MG63 (cell line): ENCODE data around the gene POR. TPM values are rescaled to one million over a fixed set of nuclear protein-coding genes. Genes with fewer than 3 reads are reported as not detected.
"Not testable (repeated sequence)": the region's sequence is repeated elsewhere in the genome, so short reads cannot be mapped to it uniquely, and the experiment has no call there.

Experiments
- DNase-seq: peaks from one replicate; pipeline ENCODE4 v3.0.0-alpha.2; 2020
- H3K27me3 ChIP-seq: fragments of 250-450 bp; sonication (Bioruptor Pico); 2 replicates; pipeline ENCODE4 v1.5.1; 2020; ENCODE audit warnings: mild to moderate bottlenecking, moderate library complexity
- H3K36me3 ChIP-seq: fragments of 250-450 bp; sonication (Bioruptor Pico); 2 replicates; pipeline ENCODE4 v1.5.1; 2020; ENCODE audit warnings: mild to moderate bottlenecking, moderate library complexity
- H3K4me3 ChIP-seq: fragments of 250-450 bp; sonication (Bioruptor Pico); 2 replicates; pipeline ENCODE4 v1.5.1; 2020; ENCODE audit warnings: mild to moderate bottlenecking, moderate library complexity
- H3K9me3 ChIP-seq: fragments of 250-450 bp; sonication (Bioruptor Pico); 2 replicates; pipeline ENCODE4 v1.5.1; 2020; ENCODE audit warnings: mild to moderate bottlenecking, moderate library complexity
- total RNA-seq: library from RNA; depleted of rRNA; stranded (reverse); fragments of >200 nt; shearing (Covaris generic); gene quantifications from 2 replicates; pipeline ENCODE4 v1.2.3, GENCODE V29; 2014; ENCODE audit warnings: low replicate concordance; rRNA removed

POR gene
- total RNA-seq, 1 experiment from 2014 or later = 23.3 TPM

- H3K9me3 ChIP-seq, DNase-seq, H3K36me3 ChIP-seq, H3K27me3 ChIP-seq, H3K4me3 ChIP-seq: not testable (repeated sequence)
These were observed 90.0 kb downstream of the POR start for GRCh38 chr7:76005004-76005403.

GRCh38 chr7:76008156-76008687 lies 93.3 kb downstream of the POR start:
- Histone ChIP-seq H3K4me3 (no peak overlapping the region), H3K9me3 (no peaks in the 10 kb centered on the region), H3K27me3 (no peaks in the 10 kb centered on the region), H3K36me3 (no peaks in the 10 kb centered on the region)
- DNase-seq = no peak

DNA sequence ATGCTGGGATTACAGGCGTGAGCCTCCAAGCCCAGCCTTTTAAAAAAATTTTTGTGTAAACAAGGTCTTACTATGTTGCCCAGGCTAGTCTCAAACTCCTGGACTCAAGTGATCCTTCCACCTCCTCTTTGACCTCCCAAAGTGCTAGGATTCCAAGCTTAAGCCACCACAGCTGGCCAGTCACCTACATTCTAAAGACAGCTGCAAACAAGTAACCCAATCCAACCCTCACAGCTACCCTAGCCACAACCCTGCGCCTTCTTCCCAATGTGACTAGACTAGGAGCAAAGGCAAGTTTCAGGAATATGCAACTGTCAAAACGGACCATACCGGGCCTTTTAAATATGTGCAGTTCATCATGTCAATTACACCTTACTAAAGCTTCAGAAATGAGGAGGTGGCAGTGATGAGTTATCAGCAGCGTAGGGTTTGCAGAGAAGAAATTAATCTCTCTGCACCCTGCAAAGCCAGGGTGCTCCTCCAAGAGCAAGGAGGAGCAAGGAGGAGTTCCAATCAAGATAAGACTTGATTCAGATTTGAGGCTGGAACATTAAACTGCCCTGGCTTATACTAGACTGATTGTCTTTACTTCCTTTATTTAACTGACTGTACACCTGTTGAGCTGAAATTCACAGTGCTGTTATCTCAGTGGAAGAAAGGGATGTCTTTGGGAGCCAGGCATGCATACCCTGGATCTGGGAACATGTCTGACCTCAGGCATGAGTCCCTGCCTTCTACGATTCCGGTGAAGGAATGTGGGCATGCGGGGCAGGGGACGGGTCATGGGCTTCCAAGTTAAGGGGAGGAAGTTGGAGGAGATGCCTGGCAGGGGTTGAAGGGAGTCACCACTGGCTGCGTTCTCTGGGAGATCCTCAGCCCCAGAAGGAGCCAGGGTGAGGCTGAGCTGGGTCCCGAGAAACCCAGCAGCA lies 95.0 kb downstream of the POR start:
- no peak overlapping the region for H3K4me3 ChIP-seq
- no peaks in the 10 kb centered on the region for H3K36me3 ChIP-seq
- no peaks in the 10 kb centered on the region for H3K27me3 ChIP-seq
- DNase-seq = no peak
- H3K9me3 ChIP-seq = no peaks in the 10 kb centered on the region

DNA sequence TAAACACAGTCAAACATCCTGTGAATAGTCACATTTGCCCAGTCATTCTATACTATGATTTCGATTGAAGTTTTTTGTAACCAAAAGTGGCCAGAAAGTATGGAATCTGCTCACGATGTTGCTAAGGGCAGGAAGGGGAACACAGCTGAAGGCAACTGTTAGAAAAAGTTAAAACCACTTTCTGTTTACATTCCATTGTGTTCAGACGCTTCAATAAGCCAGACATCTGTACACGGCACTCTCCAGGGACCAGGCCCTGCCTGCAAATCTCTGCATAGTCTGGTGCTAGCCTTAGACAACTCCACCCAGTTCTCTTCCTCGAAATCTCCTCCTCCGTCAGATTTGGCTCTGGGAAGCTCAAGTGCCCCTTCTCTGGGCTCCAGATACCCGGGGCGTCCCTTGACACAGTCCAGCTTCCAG lies 96.5 kb downstream of the POR start:
- H3K27me3 ChIP-seq = no peaks in the 10 kb centered on the region
- peak; percentile 24 for DNase-seq
- H3K9me3 ChIP-seq = no peaks in the 10 kb centered on the region

GRCh38 chr7:76016191-76016947 lies 101.4 kb downstream of the POR start:
- peaks cover 2% of the 10 kb centered on the region for H3K36me3 ChIP-seq
- no peaks in the 10 kb centered on the region for H3K9me3 ChIP-seq
- DNase-seq = no peak
- H3K27me3 ChIP-seq = no peaks in the 10 kb centered on the region
- H3K4me3 ChIP-seq = no peak overlapping the region

More for the DNA sequence above, 96.5 kb downstream of the POR start:
- Histone ChIP-seq H3K36me3 (no peaks in the 10 kb centered on the region), H3K4me3 (no peak overlapping the region)

DNA sequence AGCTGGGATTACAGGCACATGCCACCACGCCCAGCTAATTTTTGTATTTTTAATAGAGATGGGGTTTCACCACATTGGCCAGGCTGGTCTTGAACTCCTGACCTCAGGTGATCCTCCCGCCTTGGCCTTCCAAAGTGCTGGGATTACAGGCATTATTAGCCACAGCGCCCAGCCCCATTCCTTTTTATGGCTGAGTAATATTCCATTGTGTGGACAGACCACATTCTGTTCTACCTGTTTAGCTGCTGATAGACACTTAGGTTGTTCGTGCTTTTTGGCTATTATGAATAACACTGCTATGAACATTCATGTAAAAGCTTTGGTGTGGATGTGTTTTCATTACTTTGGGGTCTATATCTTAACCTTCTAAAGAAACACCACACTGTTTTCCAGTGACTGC lies 103.6 kb downstream of the POR start:
- H3K36me3 ChIP-seq, H3K27me3 ChIP-seq, H3K4me3 ChIP-seq, H3K9me3 ChIP-seq, DNase-seq: not testable (repeated sequence)

GRCh38 chr7:76020031-76020714 lies 105.2 kb downstream of the POR start:
- peaks cover 2% of the 10 kb centered on the region for H3K36me3 ChIP-seq
- H3K27me3 ChIP-seq = no peaks in the 10 kb centered on the region
- no peak overlapping the region for H3K4me3 ChIP-seq
- no peaks in the 10 kb centered on the region for H3K9me3 ChIP-seq
- no peak for DNase-seq

DNA sequence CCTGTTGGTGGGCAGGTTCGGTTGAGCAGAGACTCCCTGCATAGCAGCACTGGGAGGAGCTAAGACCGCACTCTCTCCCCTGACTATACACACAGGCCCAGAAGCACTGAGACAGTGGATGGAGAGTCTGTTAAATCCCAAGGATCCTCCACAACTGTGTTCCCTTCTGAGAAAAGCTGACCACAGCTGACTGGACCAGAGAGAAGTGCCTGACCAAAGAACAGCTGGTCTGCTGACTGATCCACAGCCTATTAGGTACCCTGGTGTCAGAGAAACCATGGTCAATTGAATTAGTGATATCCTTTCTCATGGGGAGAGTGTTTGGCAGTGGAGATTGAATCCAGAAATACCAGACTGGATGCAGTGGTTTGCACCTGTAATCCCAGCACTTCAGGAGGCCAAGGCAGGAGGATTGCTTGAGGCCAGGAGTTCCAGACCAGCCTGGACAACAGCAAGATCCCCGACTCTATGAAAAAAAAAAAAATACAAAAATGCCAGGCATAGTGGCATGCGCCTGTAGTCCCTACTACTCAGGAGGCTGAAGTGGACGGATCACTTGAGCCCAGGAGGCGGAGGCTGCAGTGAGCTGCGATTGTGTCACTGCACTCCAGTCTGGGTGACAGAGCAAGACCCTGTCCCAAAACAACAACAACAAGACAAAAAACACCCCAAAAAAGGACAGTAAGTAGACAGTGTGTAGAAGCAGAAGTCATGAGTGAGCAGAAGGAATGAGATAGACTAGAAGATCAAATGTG lies 107.2 kb downstream of the POR start:
- peaks cover 2% of the 10 kb centered on the region for H3K36me3 ChIP-seq
- H3K4me3 ChIP-seq = no peak overlapping the region
- H3K9me3 ChIP-seq = no peaks in the 10 kb centered on the region
- DNase-seq = no peak
- no peaks in the 10 kb centered on the region for H3K27me3 ChIP-seq

GRCh38 chr7:76023002-76023401 lies 108.0 kb downstream of the POR start:
- H3K27me3 ChIP-seq = no peaks in the 10 kb centered on the region
- H3K4me3 ChIP-seq = no peak overlapping the region
- DNase-seq = no peak
- peaks cover 2% of the 10 kb centered on the region for H3K36me3 ChIP-seq
- no peaks in the 10 kb centered on the region for H3K9me3 ChIP-seq

- not testable (repeated sequence) for H3K9me3 ChIP-seq, DNase-seq, H3K27me3 ChIP-seq, H3K36me3 ChIP-seq, H3K4me3 ChIP-seq
These were observed 114.7 kb downstream of the POR start for GRCh38 chr7:76029682-76030081.

- no peak for DNase-seq
- no peaks in the 10 kb centered on the region for H3K9me3 ChIP-seq
These were observed 117.0 kb downstream of the POR start for GRCh38 chr7:76031964-76032363.

More at GRCh38 chr7:76031964-76032363, 117.0 kb downstream of the POR start:
- H3K4me3 ChIP-seq = no peak overlapping the region
- H3K27me3 ChIP-seq = no peaks in the 10 kb centered on the region
- H3K36me3 ChIP-seq = no peaks in the 10 kb centered on the region

Other genes with a start within 250 kb of the POR start
- gene HIP1, start 176.2 kb upstream of the POR start, total RNA-seq = 4.4 and 5.2 TPM in 2 replicates
- 22.3 and 44.7 TPM in 2 replicates for gene CCL26, start 142.9 kb upstream of the POR start, total RNA-seq
- not detected in 2 replicates for gene CCL24, start 101.3 kb upstream of the POR start, total RNA-seq
- gene RHBDD2, start 36.1 kb upstream of the POR start, total RNA-seq = 11.8 and 12.8 TPM in 2 replicates
- 12.4 and 23.8 TPM in 2 replicates for gene TMEM120A, start 79.4 kb downstream of the POR start, total RNA-seq
- gene STYXL1, start 132.8 kb downstream of the POR start, total RNA-seq = 47.9 and 50.2 TPM in 2 replicates
- gene MDH2, start 133.0 kb downstream of the POR start, total RNA-seq = 97.8 and 140 TPM in 2 replicates